HG02763 (cell line): ENCODE data around the gene MICU1.
"Not testable (repeated sequence)": the region's sequence is repeated elsewhere in the genome, so short reads cannot be mapped to it uniquely, and the experiment has no call there.

Experiments
- ATAC-seq: cut with Tn5 transposase; IDR thresholded peaks from one replicate; pipeline ENCODE4 v1.9.1; 2021; ENCODE audit warnings: mild to moderate bottlenecking, moderate library complexity; ENCODE audit not compliant: unreplicated experiment

The MICU1 gene

GRCh38 chr10:72392571-72392970 lies 233.3 kb downstream of the MICU1 start:
- ATAC-seq: no peak

- no peak for ATAC-seq
These were observed 235.1 kb downstream of the MICU1 start for GRCh38 chr10:72390764-72391163.

GRCh38 chr10:72389716-72390115 lies 236.2 kb downstream of the MICU1 start:
- no peak for ATAC-seq

GRCh38 chr10:72389014-72389413 lies 236.9 kb downstream of the MICU1 start:
- ATAC-seq: no peak

- no peak for ATAC-seq
These were observed 237.8 kb downstream of the MICU1 start for GRCh38 chr10:72388062-72388461.

GRCh38 chr10:72386916-72387586 lies 238.8 kb downstream of the MICU1 start:
- no peak for ATAC-seq

GRCh38 chr10:72385724-72386123 lies 240.2 kb downstream of the MICU1 start:
- ATAC-seq: no peak

GRCh38 chr10:72384982-72385381 lies 240.9 kb downstream of the MICU1 start:
- ATAC-seq: not testable (repeated sequence)

GRCh38 chr10:72379776-72380175 lies 246.1 kb downstream of the MICU1 start:
- ATAC-seq: no peak

GRCh38 chr10:72379062-72379461 lies 246.8 kb downstream of the MICU1 start:
- ATAC-seq: no peak

GRCh38 chr10:72375585-72375984 lies 250.3 kb downstream of the MICU1 start:
- ATAC-seq: no peak

- ATAC-seq: no peak
These were observed 250.7 kb downstream of the MICU1 start for GRCh38 chr10:72375173-72375572.

GRCh38 chr10:72370201-72370722 lies 255.6 kb downstream of the MICU1 start:
- ATAC-seq: no peak

GRCh38 chr10:72367301-72367960 lies 258.4 kb downstream of the MICU1 start:
- no peak for ATAC-seq

- ATAC-seq: no peak
These were observed 260.6 kb downstream of the MICU1 start for GRCh38 chr10:72365106-72365895.

- ATAC-seq: peak; percentile 75
These were observed 261.6 kb downstream of the MICU1 start for GRCh38 chr10:72364239-72364777.

- ATAC-seq: no peak
These were observed 268.9 kb downstream of the MICU1 start for GRCh38 chr10:72356987-72357386.

GRCh38 chr10:72356115-72356514 lies 269.8 kb downstream of the MICU1 start:
- no peak for ATAC-seq

- no peak for ATAC-seq
These were observed 270.7 kb downstream of the MICU1 start for GRCh38 chr10:72355214-72355555.

GRCh38 chr10:72354356-72355213 lies 271.3 kb downstream of the MICU1 start, which contains the start of gene DNAJB12:
Gene DNAJB12 (minus strand): TSS chr10:72354919. CDS start chr10:72354897, 22 bp downstream.
- peak; percentile 73 for ATAC-seq
